CD14-positive monocyte (primary cell): Measurements from ENCODE around the gene AFDN. TPM values are rescaled to one million over a fixed set of nuclear protein-coding genes. Genes with fewer than 3 reads are reported as not detected.

Experiments used
- DNase-seq, 3 donors: peaks; one replicate each; pipeline ENCODE4 v3.0.0-alpha.2; 2011 to 2022
- H2AFZ ChIP-seq: 2 replicates; pipeline ENCODE4 v1.6.0; 2012; ENCODE audit warnings: mild to moderate bottlenecking, low read depth, low read length, inconsistent platforms; ENCODE audit not compliant: insufficient read depth, poor library complexity, severe bottlenecking
- H3K27ac ChIP-seq, 2 donors: 1 replicate in 1 of 2; 2 replicates in 1 of 2; pipeline ENCODE4 v1.5.1; 2012 to 2013; ENCODE audit warnings: low read length in 2 of 2, control low read depth in 1 of 2, inconsistent platforms in 1 of 2, low read depth in 1 of 2, mild to moderate bottlenecking in 1 of 2
- H3K27me3 ChIP-seq, 2 donors: one replicate each; pipeline versions ENCODE4 v1.6.0 to v1.6.1; 2011 to 2013; ENCODE audit warnings: low read length in 2 of 2; ENCODE audit not compliant: control insufficient read depth in 2 of 2, insufficient read depth in 2 of 2
- H3K36me3 ChIP-seq, 2 donors: replicated peaks in 1 of 2; 1 replicate in 1 of 2; 2 replicates in 1 of 2; pipeline versions ENCODE4 v1.5.1 to v1.6.1; 2012 to 2013; ENCODE audit warnings: low read length in 2 of 2, control low read depth in 1 of 2, inconsistent platforms in 1 of 2, mild to moderate bottlenecking in 1 of 2; ENCODE audit not compliant: insufficient read depth in 2 of 2, control insufficient read depth in 1 of 2
- H3K4me1 ChIP-seq, 2 donors: 1 replicate in 1 of 2; 2 replicates in 1 of 2; pipeline versions ENCODE4 v1.5.1 to v1.6.1; 2012 to 2013; ENCODE audit warnings: low read length in 2 of 2, control low read depth in 1 of 2, inconsistent platforms in 1 of 2, mild to moderate bottlenecking in 1 of 2, moderate library complexity in 1 of 2; ENCODE audit not compliant: insufficient read depth in 2 of 2, control insufficient read depth in 1 of 2
- H3K4me2 ChIP-seq: replicated peaks from 2 replicates; pipeline ENCODE3; 2012; ENCODE audit warnings: low read length, moderate library complexity, mild to moderate bottlenecking; ENCODE audit not compliant: poor library complexity, severe bottlenecking; ENCODE audit errors: extremely low read depth
- H3K4me3 ChIP-seq, 3 experiments: fragments of 200-600 bp in 1 of 3; sonication (generic) in 1 of 3; replicated peaks in 1 of 3; 1 replicate in 2 of 3; 2 replicates in 1 of 3; pipeline ENCODE4 v1.5.1; 2011 to 2013; ENCODE audit warnings: low read length in 3 of 3, mild to moderate bottlenecking in 3 of 3, control low read depth in 2 of 3, low read depth in 2 of 3, inconsistent platforms in 1 of 3, moderate library complexity in 1 of 3
- H3K79me2 ChIP-seq: 2 replicates; pipeline ENCODE4 v1.6.0; 2012; ENCODE audit warnings: mild to moderate bottlenecking, control low read depth, inconsistent platforms, low read length, moderate library complexity; ENCODE audit not compliant: insufficient read depth
- H3K9ac ChIP-seq: 2 replicates; pipeline ENCODE4 v1.6.0; 2017; ENCODE audit warnings: low read length, mild to moderate bottlenecking; ENCODE audit not compliant: insufficient read depth, poor library complexity, severe bottlenecking
- H3K9me3 ChIP-seq, 2 donors: replicated peaks in 1 of 2; 1 replicate in 1 of 2; 2 replicates in 1 of 2; pipeline versions ENCODE4 v1.5.1 to v1.6.1; 2012 to 2013; ENCODE audit warnings: low read length in 2 of 2, control low read depth in 1 of 2; ENCODE audit not compliant: control insufficient read depth in 1 of 2, insufficient read depth in 1 of 2
- H4K20me1 ChIP-seq: 2 replicates; pipeline ENCODE4 v1.6.0; 2012; ENCODE audit warnings: mild to moderate bottlenecking, low read length, control low read depth, moderate library complexity; ENCODE audit not compliant: insufficient read depth
- H3K27ac Mint-ChIP-seq, 7 donors: one replicate each; pipeline ENCODE4 v1.8.0; 2020; ENCODE audit warnings: mild to moderate bottlenecking in 7 of 7, mixed read lengths in 7 of 7, moderate library complexity in 6 of 7, inconsistent platforms in 2 of 7
- H3K27me3 Mint-ChIP-seq, 3 donors: one replicate each; pipeline ENCODE4 v1.8.0; 2021 to 2022; ENCODE audit warnings: low read depth in 3 of 3, mild to moderate bottlenecking in 3 of 3, mixed read lengths in 3 of 3, moderate library complexity in 3 of 3, inconsistent platforms in 1 of 3
- H3K36me3 Mint-ChIP-seq, 2 donors: one replicate each; pipeline ENCODE4 v1.8.0; 2020; ENCODE audit warnings: mixed read lengths in 2 of 2, inconsistent platforms in 1 of 2, mild to moderate bottlenecking in 1 of 2
- H3K4me1 Mint-ChIP-seq: one replicate; pipeline ENCODE4 v1.8.0; 2020; ENCODE audit warnings: mild to moderate bottlenecking, mixed read lengths
- H3K4me3 Mint-ChIP-seq, 2 donors: one replicate each; pipeline ENCODE4 v1.8.0; 2020; ENCODE audit warnings: mild to moderate bottlenecking in 2 of 2, mixed read lengths in 2 of 2, moderate library complexity in 1 of 2
- H3K9me3 Mint-ChIP-seq, 7 donors: one replicate each; pipeline ENCODE4 v1.8.0; 2020 to 2022; ENCODE audit warnings: mixed read lengths in 7 of 7, mild to moderate bottlenecking in 6 of 7, moderate library complexity in 6 of 7, inconsistent platforms in 2 of 7
- WGBS: methylation state at CpG from one replicate; pipeline ENCODE4 v1.1.5; 2013; ENCODE audit warnings: missing lambda C conversion rate; ENCODE audit not compliant: insufficient coverage; 5-methylcytosine and 5-hydroxymethylcytosine counted together
- intact Hi-C, 2 donors: fragments of 100-400 bp; cut with micrococcal nuclease; formaldehyde crosslinking; loops; one replicate each; pipeline versions ENCODE4 v1.15.0 to v1.15.1; 2023
- polyA plus RNA-seq, 3 donors: library from polyadenylated mRNA; depleted of rRNA in 1 of 3; unstranded in 2 of 3; stranded (reverse) in 1 of 3; fragments of 300-500 nt in 2 of 3; fragments of >200 nt in 1 of 3; fragmentation: Illumina TruSeq in 2 of 3; gene quantifications; 1 replicate in 2 of 3; 2 replicates in 1 of 3; pipeline ENCODE4 v1.2.3, GENCODE V29; 2012 to 2021
- TF ChIP-seq, protein P1 (sequence below): fragments of 200-600 bp; IDR thresholded peaks from one replicate; pipeline ENCODE4 v1.8.0; 2022; ENCODE audit warnings: antibody characterized with exemption, mild to moderate bottlenecking

Gene AFDN
- polyA plus RNA-seq, 3 donors, result 0.03 to 1.5 TPM; not detected in 1

GRCh38 chr6:167827583-167828324 is 1.0 kb downstream of the AFDN start:
- no peaks in the 10 kb centered on the region for H3K36me3 ChIP-seq
- no peak for DNase-seq
- peaks cover 15 to 18% of the 10 kb centered on the region in 2 donors for H3K4me1 ChIP-seq
- 1% methylated on average over 41 of the region's 51 CpGs for WGBS
- H3K79me2 ChIP-seq, result no peaks in the 10 kb centered on the region
- H2AFZ ChIP-seq, result peak overlapping the region; percentile 63
- peaks cover 61 to 88% of the 10 kb centered on the region in 2 donors for H3K27me3 ChIP-seq
- Mint-ChIP-seq H3K4me3 (peak overlapping the region; percentile 79 to 93), H3K9me3 (peaks cover 3 to 33% (median 23%) of the 10 kb centered on the region in 7 donors), H3K4me1 (peaks cover 24% of the 10 kb centered on the region), H3K36me3 (peaks cover 10 to 14% of the 10 kb centered on the region in 2 donors), H3K27me3 (peaks cover 63 to 81% (median 77%) of the 10 kb centered on the region in 3 donors), H3K27ac (no peak overlapping the region)
- H3K9me3 ChIP-seq, result peaks cover 4 to 29% of the 10 kb centered on the region in 2 donors
- no peak overlapping the region for H3K27ac ChIP-seq
- H3K9ac ChIP-seq, result no peak overlapping the region
- H4K20me1 ChIP-seq, result no peaks in the 10 kb centered on the region
- TF ChIP-seq, protein P1, sequence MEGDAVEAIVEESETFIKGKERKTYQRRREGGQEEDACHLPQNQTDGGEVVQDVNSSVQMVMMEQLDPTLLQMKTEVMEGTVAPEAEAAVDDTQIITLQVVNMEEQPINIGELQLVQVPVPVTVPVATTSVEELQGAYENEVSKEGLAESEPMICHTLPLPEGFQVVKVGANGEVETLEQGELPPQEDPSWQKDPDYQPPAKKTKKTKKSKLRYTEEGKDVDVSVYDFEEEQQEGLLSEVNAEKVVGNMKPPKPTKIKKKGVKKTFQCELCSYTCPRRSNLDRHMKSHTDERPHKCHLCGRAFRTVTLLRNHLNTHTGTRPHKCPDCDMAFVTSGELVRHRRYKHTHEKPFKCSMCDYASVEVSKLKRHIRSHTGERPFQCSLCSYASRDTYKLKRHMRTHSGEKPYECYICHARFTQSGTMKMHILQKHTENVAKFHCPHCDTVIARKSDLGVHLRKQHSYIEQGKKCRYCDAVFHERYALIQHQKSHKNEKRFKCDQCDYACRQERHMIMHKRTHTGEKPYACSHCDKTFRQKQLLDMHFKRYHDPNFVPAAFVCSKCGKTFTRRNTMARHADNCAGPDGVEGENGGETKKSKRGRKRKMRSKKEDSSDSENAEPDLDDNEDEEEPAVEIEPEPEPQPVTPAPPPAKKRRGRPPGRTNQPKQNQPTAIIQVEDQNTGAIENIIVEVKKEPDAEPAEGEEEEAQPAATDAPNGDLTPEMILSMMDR, result no peak
- intact Hi-C loops, result no loop called here
- peak overlapping the region; percentile 67 for H3K4me2 ChIP-seq
- peak overlapping the region in 2 of 3 experiments; percentile 27 to 62 for H3K4me3 ChIP-seq

- Histone ChIP-seq H3K4me1 (peaks cover 20 to 21% of the 10 kb centered on the region in 2 donors), H3K27ac (no peak overlapping the region), H3K27me3 (peaks cover 64 to 88% of the 10 kb centered on the region in 2 donors), H2AFZ (no peak overlapping the region), H3K79me2 (no peaks in the 10 kb centered on the region), H3K4me3 (no peak overlapping the region), H3K4me2 (no peak overlapping the region), H3K9ac (no peak overlapping the region), H3K36me3 (no peaks in the 10 kb centered on the region), H3K9me3 (peaks cover 4 to 29% of the 10 kb centered on the region in 2 donors), H4K20me1 (no peaks in the 10 kb centered on the region)
- peaks cover 27% of the 10 kb centered on the region for H3K4me1 Mint-ChIP-seq
- 79% methylated on average over 2 of the region's 4 CpGs for WGBS
- H3K27ac Mint-ChIP-seq, result no peak overlapping the region
- H3K9me3 Mint-ChIP-seq, result peaks cover 3 to 33% (median 23%) of the 10 kb centered on the region in 7 donors
- intact Hi-C loops, result no loop called here
- H3K4me3 Mint-ChIP-seq, result peak overlapping the region in 1 of 2 donors; percentile 93
- peaks cover 66 to 80% (median 75%) of the 10 kb centered on the region in 3 donors for H3K27me3 Mint-ChIP-seq
- peaks cover 10 to 14% of the 10 kb centered on the region in 2 donors for H3K36me3 Mint-ChIP-seq
- no peak for DNase-seq
- TF ChIP-seq, protein P1, result no peak
Observed at GRCh38 chr6:167828325-167828956, 1.7 kb downstream of the AFDN start.
